Measurements from ENCODE around the gene MEFV. TPM values are rescaled to one million over a fixed set of nuclear protein-coding genes. Genes with fewer than 3 reads are reported as not detected.

The MEFV gene
- polyA plus RNA-seq, 4 donors: 0.49 to 0.58 TPM; not detected in 2

Other genes starting within 250 kb of the MEFV start
- 1 to 10 TPM in 2 of 4 donors, under 1 TPM in 2; 0.76 to 2.7 (median 0.99) TPM for gene CLDN9, start 243.7 kb downstream of the MEFV start, polyA plus RNA-seq
- gene CLDN6, start 238.4 kb downstream of the MEFV start, polyA plus RNA-seq: 10 to 100 TPM in 1 of 4 donors, under 1 TPM in 1, not detected in 2; 0.04 to 24.4 TPM
- 100 to 1,000 TPM in 2 of 4 donors, 10 to 100 TPM in 2; 27.4 to 259 (median 80.2) TPM for gene TNFRSF12A, start 236.3 kb downstream of the MEFV start, polyA plus RNA-seq
- gene HCFC1R1, start 232.7 kb downstream of the MEFV start, polyA plus RNA-seq: 100 to 1,000 TPM in 1 of 4 donors, 10 to 100 TPM in 3; 51.5 to 119 (median 57.0) TPM
- gene THOC6, start 232.6 kb downstream of the MEFV start, polyA plus RNA-seq: 10 to 100 TPM; 35.9 to 51.4 (median 45.0) TPM
- gene BICDL2, start 219.7 kb downstream of the MEFV start, polyA plus RNA-seq: 10 to 100 TPM; 19.1 to 47.8 (median 33.5) TPM
- gene MMP25, start 210.1 kb downstream of the MEFV start, polyA plus RNA-seq: 1 to 10 TPM in 1 of 4 donors, under 1 TPM in 3; 0.54 to 3.4 (median 0.78) TPM
- 1,000 to 10,000 TPM in 1 of 4 donors, 100 to 1,000 TPM in 3; 127 to 1,061 (median 507) TPM for gene IL32, start 191.0 kb downstream of the MEFV start, polyA plus RNA-seq
- under 1 TPM in 2 of 4 donors, not detected in 2; 0.03 to 0.46 TPM for gene ZSCAN10, start 157.3 kb downstream of the MEFV start, polyA plus RNA-seq
- gene ZNF205, start 144.0 kb downstream of the MEFV start, polyA plus RNA-seq: 10 to 100 TPM; 12.7 to 17.7 (median 16.2) TPM
- gene ZNF213, start 121.6 kb downstream of the MEFV start, polyA plus RNA-seq: 10 to 100 TPM; 10.8 to 12.8 (median 11.8) TPM
- gene OR1F1, start 68.4 kb downstream of the MEFV start, polyA plus RNA-seq: not detected
- 10 to 100 TPM in 1 of 4 donors, 1 to 10 TPM in 3; 3.8 to 10.1 (median 4.8) TPM for gene ZNF200, start 21.5 kb downstream of the MEFV start, polyA plus RNA-seq
- gene ZNF263, start 26.9 kb upstream of the MEFV start, polyA plus RNA-seq: 10 to 100 TPM; 11.0 to 45.3 (median 14.2) TPM
- gene TIGD7, start 48.8 kb upstream of the MEFV start, polyA plus RNA-seq: 10 to 100 TPM in 1 of 4 donors, 1 to 10 TPM in 2, under 1 TPM in 1; 0.89 to 10.2 (median 1.9) TPM
- gene ZNF75A, start 48.9 kb upstream of the MEFV start, polyA plus RNA-seq: 10 to 100 TPM; 12.2 to 41.7 (median 17.0) TPM
- gene OR2C1, start 99.3 kb upstream of the MEFV start, polyA plus RNA-seq: under 1 TPM in 2 of 4 donors, not detected in 2; 0.04 to 0.13 TPM
- 10 to 100 TPM in 3 of 4 donors, 1 to 10 TPM in 1; 7.2 to 15.2 (median 11.9) TPM for gene ZSCAN32, start 144.4 kb upstream of the MEFV start, polyA plus RNA-seq
- 10 to 100 TPM in 1 of 4 donors, 1 to 10 TPM in 3; 3.0 to 11.5 (median 4.7) TPM for gene ZNF174, start 144.6 kb upstream of the MEFV start, polyA plus RNA-seq
- gene ZNF597, start 186.9 kb upstream of the MEFV start, polyA plus RNA-seq: 1 to 10 TPM in 1 of 4 donors, under 1 TPM in 3; 0.45 to 3.8 (median 0.88) TPM
- gene NAA60, start 187.0 kb upstream of the MEFV start, polyA plus RNA-seq: 100 to 1,000 TPM in 1 of 4 donors, 10 to 100 TPM in 3; 51.2 to 102 (median 70.4) TPM
- under 1 TPM in 1 of 4 donors, not detected in 3; 0.09 TPM for gene C16orf90, start 238.9 kb upstream of the MEFV start, polyA plus RNA-seq
- 10 to 100 TPM in 2 of 4 donors, 1 to 10 TPM in 2; 3.6 to 21.9 (median 7.6) TPM for gene CLUAP1, start 244.4 kb upstream of the MEFV start, polyA plus RNA-seq